Neural cell (in vitro differentiated cells): ENCODE data around the gene MYO7B. TPM values are rescaled to one million over a fixed set of nuclear protein-coding genes. Genes with fewer than 3 reads are reported as not detected.

Experiments
- H2AFZ ChIP-seq: fragments of 200-600, 300-800 bp; sonication (generic), shearing (Covaris generic); 2 replicates; pipeline ENCODE4 v1.6.0; 2014; ENCODE audit warnings: low read depth, mild to moderate bottlenecking, antibody characterized with exemption, low read length, moderate library complexity
- H3F3A ChIP-seq: fragments of 200-600 bp; shearing (Covaris generic); 2 replicates; pipeline ENCODE4 v1.6.1; 2016; ENCODE audit warnings: mild to moderate bottlenecking, moderate library complexity, mixed read lengths, antibody characterized with exemption, low read length; ENCODE audit not compliant: insufficient read depth, poor library complexity, severe bottlenecking
- H3K27ac ChIP-seq: fragments of 200-600, 300-800 bp; sonication (generic), shearing (Covaris generic); 2 replicates; pipeline ENCODE4 v1.5.1; 2014; ENCODE audit warnings: mild to moderate bottlenecking, low read length, moderate library complexity
- H3K27me3 ChIP-seq: fragments of 300-800, 200-600 bp; sonication (generic), shearing (Covaris generic); 2 replicates; pipeline ENCODE4 v1.6.0; 2014; ENCODE audit warnings: mild to moderate bottlenecking, low read depth, low read length, moderate library complexity; ENCODE audit not compliant: insufficient read depth
- H3K36me3 ChIP-seq: fragments of 300-800, 200-600 bp; sonication (generic), shearing (Covaris generic); 2 replicates; pipeline ENCODE4 v1.5.1; 2014; ENCODE audit warnings: mild to moderate bottlenecking, antibody characterized with exemption, low read length, moderate library complexity; ENCODE audit not compliant: insufficient read depth
- H3K4me2 ChIP-seq: fragments of 300-800, 200-600 bp; sonication (generic), shearing (Covaris generic); 2 replicates; pipeline ENCODE4 v1.6.0; 2014; ENCODE audit warnings: mild to moderate bottlenecking, low read length
- H3K4me3 ChIP-seq: fragments of 300-800, 200-600 bp; sonication (generic), shearing (Covaris generic); 2 replicates; pipeline ENCODE4 v1.5.1; 2014; ENCODE audit warnings: mild to moderate bottlenecking, low read length, moderate library complexity
- H3K79me2 ChIP-seq: fragments of 200-600 bp; shearing (Covaris generic); replicated peaks from 2 replicates; pipeline ENCODE4 v1.6.0; 2014; ENCODE audit warnings: mild to moderate bottlenecking, low read length, moderate library complexity; ENCODE audit not compliant: insufficient read depth
- H3K9ac ChIP-seq: fragments of 300-800, 200-600 bp; sonication (generic), shearing (Covaris generic); 2 replicates; pipeline ENCODE4 v1.6.1; 2016; ENCODE audit warnings: mild to moderate bottlenecking, low read length, mixed read lengths
- H3K9me2 ChIP-seq: fragments of 200-600 bp; shearing (Covaris generic); 2 replicates; pipeline ENCODE4 v1.6.1; 2016; ENCODE audit warnings: mild to moderate bottlenecking, low read length, mixed read lengths; ENCODE audit not compliant: insufficient read depth
- H3K9me3 ChIP-seq: fragments of 200-600, 300-800 bp; sonication (generic), shearing (Covaris generic); 2 replicates; pipeline ENCODE4 v1.6.1; 2016; ENCODE audit warnings: mild to moderate bottlenecking, mixed run types, low read length, moderate library complexity, mixed read lengths
- H4K20me1 ChIP-seq: fragments of 200-600 bp; shearing (Covaris generic); 2 replicates; pipeline ENCODE4 v1.6.1; 2016; ENCODE audit warnings: mild to moderate bottlenecking, mixed run types; ENCODE audit not compliant: insufficient read depth
- CTCF ChIP-seq: fragments of 450-650 bp; IDR thresholded peaks from 2 replicates; pipeline ENCODE4 v1.5.1; 2014; ENCODE audit warnings: antibody characterized with exemption, mild to moderate bottlenecking, moderate library complexity; ENCODE audit not compliant: poor library complexity, severe bottlenecking
- EP300 ChIP-seq: fragments of 450-650 bp; conservative IDR thresholded peaks from 2 replicates; pipeline ENCODE4 v1.6.1; 2014; ENCODE audit warnings: antibody characterized with exemption, mild to moderate bottlenecking, moderate library complexity; ENCODE audit not compliant: poor library complexity, severe bottlenecking
- EZH2 ChIP-seq: fragments of 200-600, 300-800 bp; shearing (Covaris generic), sonication (generic); IDR thresholded peaks from 2 replicates; pipeline ENCODE4 v1.6.1; 2014; ENCODE audit warnings: antibody characterized with exemption, low read length, borderline replicate concordance, mild to moderate bottlenecking; ENCODE audit not compliant: insufficient read depth, poor library complexity, severe bottlenecking
- MXI1 ChIP-seq: fragments of 450-650 bp; conservative IDR thresholded peaks from 2 replicates; pipeline ENCODE4 v1.6.1; 2014; ENCODE audit warnings: antibody characterized with exemption, mild to moderate bottlenecking; ENCODE audit not compliant: poor library complexity, severe bottlenecking
- POLR2AphosphoS5 ChIP-seq: IDR thresholded peaks from 2 replicates; pipeline ENCODE4 v1.6.1; 2012
- RAD21 ChIP-seq: fragments of 450-650 bp; conservative IDR thresholded peaks from 2 replicates; pipeline ENCODE4 v1.6.1; 2014; ENCODE audit warnings: antibody characterized with exemption, mild to moderate bottlenecking, moderate library complexity
- SMC3 ChIP-seq: fragments of 450-650 bp; conservative IDR thresholded peaks from 2 replicates; pipeline ENCODE4 v1.6.1; 2014; ENCODE audit warnings: antibody characterized with exemption, mild to moderate bottlenecking, moderate library complexity; ENCODE audit not compliant: poor library complexity
- TAF1 ChIP-seq: IDR thresholded peaks from 2 replicates; pipeline ENCODE4 v1.6.1; 2012; ENCODE audit warnings: low read depth
- polyA plus RNA-seq: library from polyadenylated mRNA; depleted of rRNA; stranded (reverse); fragments of >200 nt; gene quantifications from 2 replicates; pipeline ENCODE4 v1.2.3, GENCODE V29; 2014
- TF ChIP-seq, protein P1 (sequence below): IDR thresholded peaks from 2 replicates; pipeline ENCODE4 v1.6.1; 2012; ENCODE audit warnings: borderline replicate concordance

MYO7B gene
- polyA plus RNA-seq, 1 donor from 2014 or later = 0.16 TPM

DNA sequence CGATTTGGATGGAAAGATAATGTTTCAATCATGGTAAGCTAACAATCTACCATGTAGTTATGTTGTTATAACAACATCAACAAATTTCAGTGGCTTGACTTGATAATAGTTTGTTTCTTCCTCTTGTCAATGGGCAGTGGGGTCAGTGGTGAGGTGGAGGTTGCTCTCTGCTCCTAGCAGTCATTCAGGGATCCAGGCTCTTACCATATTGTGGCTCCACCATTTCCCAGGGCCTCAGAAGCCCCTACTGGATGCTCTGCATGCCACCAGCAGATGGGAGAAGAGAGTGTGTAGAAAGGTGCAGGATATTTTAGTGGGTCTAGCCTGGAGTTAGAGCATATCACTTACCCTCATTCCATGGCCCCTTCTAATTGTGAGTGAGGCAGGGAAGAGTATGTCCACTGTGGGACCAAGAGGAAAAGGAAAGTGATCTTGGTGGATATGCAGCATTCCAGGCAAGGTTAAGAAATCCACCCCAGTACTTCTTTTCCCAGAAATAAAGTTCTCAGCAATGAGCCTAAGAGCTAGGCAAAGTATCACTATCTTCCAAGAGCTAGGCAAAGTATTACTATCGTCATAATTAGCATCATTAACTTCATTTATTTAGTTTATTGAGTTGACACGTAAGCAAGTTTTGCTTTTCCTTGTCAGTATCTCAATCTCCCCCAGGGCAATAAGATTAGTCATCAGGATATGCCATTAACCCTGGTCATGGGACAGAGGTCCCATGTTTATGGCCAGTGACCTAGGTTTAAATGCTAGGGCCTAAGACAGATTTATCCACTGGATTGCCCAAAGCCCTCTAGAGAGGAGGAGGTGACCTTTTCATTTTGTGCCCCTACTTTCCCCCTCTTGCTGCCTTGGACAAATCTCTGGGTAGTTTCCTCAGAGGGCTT lies 5.0 kb upstream of the MYO7B start:
- peaks cover 6% of the 10 kb centered on the region for H3F3A ChIP-seq
- H3K27me3 ChIP-seq = no peaks in the 10 kb centered on the region
- H3K4me2 ChIP-seq = no peak overlapping the region
- no peak overlapping the region for H3K4me3 ChIP-seq
- H4K20me1 ChIP-seq = no peaks in the 10 kb centered on the region
- no peak overlapping the region for H2AFZ ChIP-seq
- H3K27ac ChIP-seq = no peak overlapping the region
- no peaks in the 10 kb centered on the region for H3K9me3 ChIP-seq
- no peaks in the 10 kb centered on the region for H3K36me3 ChIP-seq
- H3K79me2 ChIP-seq = peaks cover 7% of the 10 kb centered on the region
- no peak overlapping the region for H3K9ac ChIP-seq
- H3K9me2 ChIP-seq = no peaks in the 10 kb centered on the region
- TF ChIP-seq TAF1 (no peak), EP300 (no peak), CTCF (no peak), RAD21 (no peak), POLR2AphosphoS5 (no peak), SMC3 (no peak), EZH2 (no peak)
- TF ChIP-seq, protein P1, sequence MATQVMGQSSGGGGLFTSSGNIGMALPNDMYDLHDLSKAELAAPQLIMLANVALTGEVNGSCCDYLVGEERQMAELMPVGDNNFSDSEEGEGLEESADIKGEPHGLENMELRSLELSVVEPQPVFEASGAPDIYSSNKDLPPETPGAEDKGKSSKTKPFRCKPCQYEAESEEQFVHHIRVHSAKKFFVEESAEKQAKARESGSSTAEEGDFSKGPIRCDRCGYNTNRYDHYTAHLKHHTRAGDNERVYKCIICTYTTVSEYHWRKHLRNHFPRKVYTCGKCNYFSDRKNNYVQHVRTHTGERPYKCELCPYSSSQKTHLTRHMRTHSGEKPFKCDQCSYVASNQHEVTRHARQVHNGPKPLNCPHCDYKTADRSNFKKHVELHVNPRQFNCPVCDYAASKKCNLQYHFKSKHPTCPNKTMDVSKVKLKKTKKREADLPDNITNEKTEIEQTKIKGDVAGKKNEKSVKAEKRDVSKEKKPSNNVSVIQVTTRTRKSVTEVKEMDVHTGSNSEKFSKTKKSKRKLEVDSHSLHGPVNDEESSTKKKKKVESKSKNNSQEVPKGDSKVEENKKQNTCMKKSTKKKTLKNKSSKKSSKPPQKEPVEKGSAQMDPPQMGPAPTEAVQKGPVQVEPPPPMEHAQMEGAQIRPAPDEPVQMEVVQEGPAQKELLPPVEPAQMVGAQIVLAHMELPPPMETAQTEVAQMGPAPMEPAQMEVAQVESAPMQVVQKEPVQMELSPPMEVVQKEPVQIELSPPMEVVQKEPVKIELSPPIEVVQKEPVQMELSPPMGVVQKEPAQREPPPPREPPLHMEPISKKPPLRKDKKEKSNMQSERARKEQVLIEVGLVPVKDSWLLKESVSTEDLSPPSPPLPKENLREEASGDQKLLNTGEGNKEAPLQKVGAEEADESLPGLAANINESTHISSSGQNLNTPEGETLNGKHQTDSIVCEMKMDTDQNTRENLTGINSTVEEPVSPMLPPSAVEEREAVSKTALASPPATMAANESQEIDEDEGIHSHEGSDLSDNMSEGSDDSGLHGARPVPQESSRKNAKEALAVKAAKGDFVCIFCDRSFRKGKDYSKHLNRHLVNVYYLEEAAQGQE = no peak

GRCh38 chr2:127531221-127531648 lies 4.2 kb upstream of the MYO7B start:
- no peaks in the 10 kb centered on the region for H3K9me3 ChIP-seq
- H3K79me2 ChIP-seq = no peaks in the 10 kb centered on the region
- no peaks in the 10 kb centered on the region for H4K20me1 ChIP-seq
- no peak overlapping the region for H3K4me3 ChIP-seq
- no peak overlapping the region for H3K27ac ChIP-seq
- no peak overlapping the region for H2AFZ ChIP-seq
- no peak overlapping the region for H3K4me2 ChIP-seq
- TF ChIP-seq EP300 (no peak), CTCF (no peak), EZH2 (no peak), RAD21 (no peak), SMC3 (no peak), TAF1 (no peak), POLR2AphosphoS5 (no peak), MXI1 (no peak)
- TF ChIP-seq, protein P1 = no peak
- no peaks in the 10 kb centered on the region for H3K9me2 ChIP-seq
- peaks cover 6% of the 10 kb centered on the region for H3F3A ChIP-seq
- H3K27me3 ChIP-seq = no peaks in the 10 kb centered on the region
- H3K9ac ChIP-seq = no peak overlapping the region
- no peaks in the 10 kb centered on the region for H3K36me3 ChIP-seq
